Gastroesophageal sphincter (tissue), 4 donors: Measurements from ENCODE around the gene PRDM16. TPM values are rescaled to one million over a fixed set of nuclear protein-coding genes. Genes with fewer than 3 reads are reported as not detected.

Source experiments
- ATAC-seq: fragments of 150-250 bp; one replicate; pipeline ENCODE4 v1.9.1; 2016; ENCODE audit warnings: mild to moderate bottlenecking, moderate library complexity
- H3K27ac ChIP-seq, 4 donors: fragments of 200-600 bp; sonication (generic) in 3 of 4; 1 replicate in 3 of 4; 2 replicates in 1 of 4; pipeline ENCODE4 v1.5.1; 2016 to 2019
- H3K27me3 ChIP-seq: fragments of 200-600 bp; sonication (generic); one replicate; pipeline ENCODE4 v1.5.1; 2019
- H3K36me3 ChIP-seq, 2 donors: fragments of 200-600 bp; sonication (generic); one replicate each; pipeline ENCODE4 v1.5.1; 2019; ENCODE audit warnings: control low read depth in 1 of 2
- H3K4me1 ChIP-seq, 3 donors: fragments of 200-600 bp; sonication (generic); 1 replicate in 2 of 3; 2 replicates in 1 of 3; pipeline ENCODE4 v1.5.1; 2016 to 2019; ENCODE audit warnings: control low read depth in 2 of 3
- H3K4me3 ChIP-seq, 2 donors: fragments of 200-600 bp; sonication (generic); one replicate each; pipeline ENCODE4 v1.5.1; 2019; ENCODE audit warnings: mild to moderate bottlenecking in 1 of 2, moderate library complexity in 1 of 2
- H3K9me3 ChIP-seq, 3 donors: fragments of 200-600 bp; sonication (generic); one replicate each; pipeline ENCODE4 v1.5.1; 2017 to 2019; ENCODE audit warnings: control low read depth in 2 of 3
- EP300 ChIP-seq: sonication (generic); formaldehyde crosslinking; IDR thresholded peaks from one replicate; pipeline ENCODE4 v1.6.1; 2017; ENCODE audit warnings: antibody characterized with exemption, mild to moderate bottlenecking
- POLR2A ChIP-seq, 2 donors: fragments of 450-650 bp; IDR thresholded peaks; one replicate each; pipeline ENCODE4 v1.6.1; 2017; ENCODE audit warnings: antibody characterized with exemption in 2 of 2, mild to moderate bottlenecking in 2 of 2, moderate library complexity in 1 of 2
- POLR2AphosphoS5 ChIP-seq: sonication (generic); formaldehyde crosslinking; IDR thresholded peaks from one replicate; pipeline ENCODE4 v1.6.1; 2017; ENCODE audit warnings: antibody characterized with exemption
- WGBS, 2 donors: methylation state at CpG; one replicate each; pipeline ENCODE4 v1.1.5; 2018; ENCODE audit warnings: low coverage in 1 of 2; 5-methylcytosine and 5-hydroxymethylcytosine counted together
- total RNA-seq, 4 donors: library from RNA; depleted of rRNA; stranded (reverse); fragments of >200 nt; gene quantifications; one replicate each; pipeline ENCODE4 v1.1.0, GENCODE V29; 2016
- TF ChIP-seq, protein P1 (sequence below), 4 experiments: fragments of 200-600 bp in 2 of 4; fragments of 450-650 bp in 2 of 4; sonication (generic) in 1 of 4; IDR thresholded peaks; one replicate each; pipeline ENCODE4 v1.5.1; 2017 to 2019; ENCODE audit warnings: antibody characterized with exemption in 4 of 4, mild to moderate bottlenecking in 2 of 4, moderate library complexity in 2 of 4

PRDM16 gene
- total RNA-seq, 4 donors from 2014 or later, result 1.1 to 3.4 (median 1.6) TPM

DNA sequence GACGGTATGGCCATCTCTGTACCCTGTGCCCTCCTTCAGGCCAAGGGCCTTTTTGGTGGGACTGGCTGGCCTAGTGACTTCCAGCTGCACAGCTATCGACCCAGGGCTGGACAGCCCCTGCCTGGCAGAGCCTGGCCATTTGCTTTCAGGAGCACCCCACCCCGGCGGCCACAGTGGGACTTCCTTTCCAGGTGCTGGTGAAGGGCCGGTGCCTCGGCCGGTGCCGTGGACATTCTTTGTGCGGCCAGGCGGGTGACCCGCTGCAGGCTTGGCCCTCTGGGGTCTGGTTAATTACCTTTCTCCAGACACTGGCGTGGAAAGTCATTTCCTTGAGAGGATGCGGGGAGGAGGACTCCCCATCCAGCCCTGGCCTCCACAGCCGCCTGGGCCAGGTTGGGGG is 50.1 kb downstream of the PRDM16 start:
- Histone ChIP-seq H3K36me3 (no peaks in the 10 kb centered on the region), H3K27ac (no peak overlapping the region), H3K4me1 (no peaks in the 10 kb centered on the region), H3K27me3 (peaks cover 15% of the 10 kb centered on the region), H3K9me3 (no peaks in the 10 kb centered on the region), H3K4me3 (no peak overlapping the region)
- WGBS, 2 donors, result no CpG with 5 or more reads among the region's 14 CpGs
- TF ChIP-seq EP300 (no peak), POLR2A (IDR thresholded peaks at IDR 0.05) (no peak), POLR2AphosphoS5 (no peak)
- TF ChIP-seq, protein P1, sequence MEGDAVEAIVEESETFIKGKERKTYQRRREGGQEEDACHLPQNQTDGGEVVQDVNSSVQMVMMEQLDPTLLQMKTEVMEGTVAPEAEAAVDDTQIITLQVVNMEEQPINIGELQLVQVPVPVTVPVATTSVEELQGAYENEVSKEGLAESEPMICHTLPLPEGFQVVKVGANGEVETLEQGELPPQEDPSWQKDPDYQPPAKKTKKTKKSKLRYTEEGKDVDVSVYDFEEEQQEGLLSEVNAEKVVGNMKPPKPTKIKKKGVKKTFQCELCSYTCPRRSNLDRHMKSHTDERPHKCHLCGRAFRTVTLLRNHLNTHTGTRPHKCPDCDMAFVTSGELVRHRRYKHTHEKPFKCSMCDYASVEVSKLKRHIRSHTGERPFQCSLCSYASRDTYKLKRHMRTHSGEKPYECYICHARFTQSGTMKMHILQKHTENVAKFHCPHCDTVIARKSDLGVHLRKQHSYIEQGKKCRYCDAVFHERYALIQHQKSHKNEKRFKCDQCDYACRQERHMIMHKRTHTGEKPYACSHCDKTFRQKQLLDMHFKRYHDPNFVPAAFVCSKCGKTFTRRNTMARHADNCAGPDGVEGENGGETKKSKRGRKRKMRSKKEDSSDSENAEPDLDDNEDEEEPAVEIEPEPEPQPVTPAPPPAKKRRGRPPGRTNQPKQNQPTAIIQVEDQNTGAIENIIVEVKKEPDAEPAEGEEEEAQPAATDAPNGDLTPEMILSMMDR (IDR thresholded peaks at IDR 0.05), result no peak
- ATAC-seq, result no peak

DNA sequence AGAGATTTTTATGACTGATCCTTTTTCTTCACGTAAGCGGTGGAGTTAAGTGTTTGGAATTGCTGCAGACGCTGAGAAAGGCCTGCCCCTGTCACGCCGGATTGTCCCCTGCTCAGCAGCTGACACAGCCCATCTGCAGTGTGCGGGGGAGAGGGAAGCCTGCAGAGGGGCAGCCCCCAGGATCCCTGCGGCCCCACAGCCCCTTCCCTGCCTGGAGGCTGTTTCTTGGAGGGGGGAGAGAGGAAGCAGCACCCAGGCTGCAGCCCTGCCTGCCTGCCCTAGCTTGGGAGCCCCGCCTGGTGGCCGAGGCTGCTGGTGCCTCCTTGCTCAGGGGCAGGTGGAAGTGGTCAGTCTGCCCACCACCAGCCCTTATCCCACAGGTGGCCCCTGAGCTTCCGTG is 50.7 kb downstream of the PRDM16 start:
- TF ChIP-seq POLR2AphosphoS5, result no peak
- no peak for TF ChIP-seq EP300
- no peak for TF ChIP-seq POLR2A (IDR thresholded peaks at IDR 0.05)
- TF ChIP-seq, protein P1 (IDR thresholded peaks at IDR 0.05), result no peak
- Histone ChIP-seq H3K9me3 (no peaks in the 10 kb centered on the region), H3K4me3 (no peak overlapping the region), H3K4me1 (no peaks in the 10 kb centered on the region), H3K36me3 (no peaks in the 10 kb centered on the region), H3K27ac (no peak overlapping the region), H3K27me3 (peaks cover 15% of the 10 kb centered on the region)
- 20 to 82% methylated on average over 1 to 3 of the region's 10 CpGs for WGBS, 2 donors
- no peak for ATAC-seq

DNA sequence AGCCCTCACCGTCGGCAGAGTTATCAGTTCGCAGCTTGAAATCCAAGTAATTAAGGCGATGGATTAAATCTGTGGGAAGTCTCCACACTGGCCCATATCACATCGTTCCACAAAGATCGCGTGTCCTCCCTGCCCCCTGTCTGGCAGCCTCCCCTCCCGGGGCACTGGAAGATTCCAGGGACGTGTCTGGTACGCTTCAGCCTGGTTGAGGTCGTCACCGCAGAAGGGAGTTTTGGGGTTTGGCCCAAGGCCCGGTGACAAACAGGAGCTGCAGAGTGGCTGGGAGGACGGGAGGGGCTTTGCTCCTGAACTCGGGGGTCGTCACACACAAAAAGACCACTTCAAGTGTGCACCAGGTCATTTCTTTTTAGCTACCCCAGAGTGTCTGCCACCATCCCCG is 51.1 kb downstream of the PRDM16 start:
- Histone ChIP-seq H3K9me3 (no peaks in the 10 kb centered on the region), H3K27ac (no peak overlapping the region), H3K36me3 (no peaks in the 10 kb centered on the region), H3K4me3 (no peak overlapping the region), H3K27me3 (peaks cover 15% of the 10 kb centered on the region), H3K4me1 (no peaks in the 10 kb centered on the region)
- ATAC-seq, result no peak
- no CpG with 5 or more reads among the region's 17 CpGs for WGBS, 2 donors
- TF ChIP-seq EP300 (no peak), POLR2A (IDR thresholded peaks at IDR 0.05) (no peak), POLR2AphosphoS5 (no peak)
- TF ChIP-seq, protein P1 (IDR thresholded peaks at IDR 0.05), result no peak

DNA sequence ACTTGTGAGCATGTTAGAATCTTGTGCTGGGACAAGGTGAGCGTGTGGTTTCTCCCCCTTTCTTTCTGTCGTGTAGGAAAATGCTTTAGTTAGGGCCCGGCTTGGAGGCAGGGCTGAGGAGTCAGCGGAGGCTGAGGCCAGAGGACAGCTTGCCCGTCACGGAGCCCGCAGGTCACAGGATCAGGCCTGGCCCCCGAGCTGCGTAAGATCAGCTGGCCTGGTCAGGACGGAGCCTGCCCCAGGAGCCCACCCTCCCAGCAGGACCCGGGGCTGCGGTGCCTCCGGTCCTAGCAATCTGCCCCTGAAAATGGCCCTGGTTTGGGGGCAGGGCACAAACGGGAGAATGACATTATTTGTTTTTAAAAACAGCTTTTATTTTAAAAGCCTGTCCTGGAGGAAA is 52.0 kb downstream of the PRDM16 start:
- Histone ChIP-seq H3K4me1 (peaks cover 0 to 8% (median 0%) of the 10 kb centered on the region in 3 donors), H3K27ac (peak overlapping the region in 2 of 4 donors; percentile 27 to 55), H3K27me3 (peaks cover 11% of the 10 kb centered on the region), H3K4me3 (no peak overlapping the region), H3K9me3 (no peaks in the 10 kb centered on the region), H3K36me3 (no peaks in the 10 kb centered on the region)
- ATAC-seq, result no peak
- TF ChIP-seq EP300, result no peak
- TF ChIP-seq, protein P1 (IDR thresholded peaks at IDR 0.05), result no peak
- TF ChIP-seq POLR2AphosphoS5, result no peak
- TF ChIP-seq POLR2A (IDR thresholded peaks at IDR 0.05), result no peak
- no CpG with 5 or more reads among the region's 14 CpGs for WGBS, 2 donors

DNA sequence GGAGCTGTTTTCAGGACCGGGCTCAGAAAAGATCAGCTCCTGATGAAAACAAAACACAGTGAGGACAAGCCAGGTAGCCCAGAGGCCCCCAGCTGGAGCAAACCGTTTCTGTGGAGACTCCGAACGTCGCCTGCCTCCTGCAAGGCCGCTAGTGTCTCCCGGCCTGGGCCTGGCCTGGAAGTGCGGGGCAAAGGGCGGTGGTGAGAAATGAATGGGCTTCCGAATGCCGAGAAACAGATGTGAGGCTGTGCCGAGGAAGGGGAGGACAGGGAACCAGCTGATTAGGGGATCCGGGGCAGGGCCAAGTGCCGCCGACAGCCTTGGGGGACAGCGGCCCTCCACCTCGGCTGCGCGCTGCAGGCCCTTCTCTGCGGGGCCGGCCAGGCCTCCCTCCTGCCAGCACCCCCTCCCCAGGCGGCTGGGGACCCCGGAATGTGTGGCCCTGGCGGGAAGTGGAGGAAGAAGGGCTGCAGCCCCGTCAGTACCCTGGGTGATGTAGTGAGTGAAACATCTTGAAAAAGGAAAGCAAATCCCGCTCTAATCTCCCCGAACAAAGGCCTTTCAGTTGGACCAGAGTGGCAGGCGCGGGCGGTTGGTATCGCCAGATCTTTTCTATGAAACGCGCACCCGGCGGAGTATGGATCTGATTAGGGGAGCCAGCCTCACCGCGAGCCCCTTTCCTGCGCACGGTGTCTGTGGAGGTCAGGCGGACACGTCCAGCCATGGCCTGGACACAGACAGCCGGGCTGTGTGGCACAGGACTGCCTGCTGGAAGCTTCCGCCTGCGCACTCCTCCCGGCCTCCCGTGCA is 52.6 kb downstream of the PRDM16 start:
- Histone ChIP-seq H3K4me3 (no peak overlapping the region), H3K4me1 (peaks cover 0 to 14% (median 5%) of the 10 kb centered on the region in 3 donors), H3K9me3 (no peaks in the 10 kb centered on the region), H3K27ac (peak overlapping the region in 2 of 4 donors; percentile 27 to 55), H3K36me3 (no peaks in the 10 kb centered on the region), H3K27me3 (peaks cover 5% of the 10 kb centered on the region)
- TF ChIP-seq EP300, result no peak
- TF ChIP-seq POLR2AphosphoS5, result no peak
- TF ChIP-seq, protein P1 (IDR thresholded peaks at IDR 0.05), result no peak
- TF ChIP-seq POLR2A (IDR thresholded peaks at IDR 0.05), result no peak
- no peak for ATAC-seq
- 86% methylated on average over 35 of the region's 46 CpGs; no CpG with 5 or more reads in 1 of the 2 donors for WGBS, 2 donors
